ES-I3 (cell line): ENCODE data around the gene CCNT2.
A peak's percentile ranks its signal among the peaks of the same experiment; 100 is the strongest.
"Not testable (repeated sequence)": the region's sequence is repeated elsewhere in the genome, so short reads cannot be mapped to it uniquely, and the experiment has no call there.

Experiments used
- H3K36me3 ChIP-seq: 2 replicates; pipeline ENCODE4 v1.6.1; 2013; ENCODE audit warnings: mild to moderate bottlenecking, low read length, control low read depth, moderate library complexity; ENCODE audit not compliant: insufficient read depth
- H3K4me1 ChIP-seq: 2 replicates; pipeline ENCODE4 v1.6.1; 2013; ENCODE audit warnings: mild to moderate bottlenecking, control low read depth, low read length; ENCODE audit not compliant: insufficient read depth
- H3K9ac ChIP-seq: 2 replicates; pipeline ENCODE4 v1.6.1; 2013; ENCODE audit warnings: low read depth, mild to moderate bottlenecking, low read length, moderate library complexity
- H3K9me3 ChIP-seq: 2 replicates; pipeline ENCODE4 v1.6.1; 2013; ENCODE audit warnings: mild to moderate bottlenecking, low read length, moderate library complexity; ENCODE audit not compliant: control insufficient read depth, insufficient read depth

CCNT2 gene

DNA sequence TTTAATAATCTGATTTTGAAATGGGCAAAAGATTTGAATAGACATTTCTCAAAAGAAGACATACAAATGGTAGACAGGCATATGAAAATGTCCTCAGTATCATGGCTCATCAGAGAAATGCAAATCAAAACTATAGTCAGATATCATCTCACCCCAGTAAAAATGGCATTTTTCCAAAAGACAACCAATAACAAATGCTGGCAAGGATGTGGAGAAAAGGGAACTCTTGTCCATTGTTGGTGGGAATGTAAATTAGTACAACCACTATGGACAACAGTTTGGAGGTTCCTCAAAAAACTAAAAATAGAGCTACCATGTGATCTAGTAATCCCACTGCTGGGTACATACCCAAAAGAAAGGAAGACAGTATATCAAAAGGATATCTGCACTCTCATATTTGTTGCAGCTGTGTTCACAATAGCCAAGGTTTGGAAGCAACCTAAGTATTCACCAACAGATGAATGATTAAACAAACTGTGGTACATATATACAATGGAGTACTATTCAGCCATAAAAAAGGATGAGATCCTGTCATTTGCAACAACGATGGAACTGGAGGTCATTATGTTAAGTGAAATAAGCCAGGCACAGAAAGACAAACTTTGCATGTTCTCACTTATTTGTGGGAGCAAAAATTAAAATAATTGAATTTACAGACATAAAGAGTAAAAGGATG lies 11.0 kb upstream of the CCNT2 start:
- not testable (repeated sequence) for H3K4me1 ChIP-seq, H3K9me3 ChIP-seq, H3K36me3 ChIP-seq, H3K9ac ChIP-seq

GRCh38 chr2:134910763-134911399 lies 7.7 kb upstream of the CCNT2 start:
- Histone ChIP-seq H3K9me3 (no peaks in the 10 kb centered on the region), H3K9ac (no peak overlapping the region), H3K4me1 (no peaks in the 10 kb centered on the region), H3K36me3 (no peaks in the 10 kb centered on the region)

GRCh38 chr2:134911400-134911785 lies 7.2 kb upstream of the CCNT2 start:
- Histone ChIP-seq H3K9ac (no peak overlapping the region), H3K4me1 (no peaks in the 10 kb centered on the region), H3K36me3 (no peaks in the 10 kb centered on the region), H3K9me3 (no peaks in the 10 kb centered on the region)

DNA sequence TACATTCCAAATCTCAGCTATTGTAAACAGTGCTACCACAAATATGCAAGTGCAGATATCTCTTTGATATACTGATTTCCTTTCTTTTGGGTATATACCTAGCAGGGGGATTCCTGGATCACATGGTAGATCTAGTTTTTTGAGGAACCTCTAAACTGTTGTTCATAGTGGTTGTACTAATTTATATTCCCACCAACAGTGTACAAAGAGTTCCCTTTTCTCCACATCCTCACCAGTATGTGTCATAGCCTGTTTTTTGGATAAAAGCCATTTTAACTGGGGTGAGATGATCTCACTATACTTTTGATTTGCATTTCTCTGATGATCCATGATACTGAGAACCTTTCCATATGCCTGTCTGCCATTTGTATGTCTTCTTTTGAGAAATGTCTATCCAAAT lies 6.3 kb upstream of the CCNT2 start:
- H3K9ac ChIP-seq: no peak overlapping the region
- no peaks in the 10 kb centered on the region; the same call in 1 of the 2 replicates for H3K4me1 ChIP-seq
- H3K36me3 ChIP-seq: no peaks in the 10 kb centered on the region
- H3K9me3 ChIP-seq: no peaks in the 10 kb centered on the region

DNA sequence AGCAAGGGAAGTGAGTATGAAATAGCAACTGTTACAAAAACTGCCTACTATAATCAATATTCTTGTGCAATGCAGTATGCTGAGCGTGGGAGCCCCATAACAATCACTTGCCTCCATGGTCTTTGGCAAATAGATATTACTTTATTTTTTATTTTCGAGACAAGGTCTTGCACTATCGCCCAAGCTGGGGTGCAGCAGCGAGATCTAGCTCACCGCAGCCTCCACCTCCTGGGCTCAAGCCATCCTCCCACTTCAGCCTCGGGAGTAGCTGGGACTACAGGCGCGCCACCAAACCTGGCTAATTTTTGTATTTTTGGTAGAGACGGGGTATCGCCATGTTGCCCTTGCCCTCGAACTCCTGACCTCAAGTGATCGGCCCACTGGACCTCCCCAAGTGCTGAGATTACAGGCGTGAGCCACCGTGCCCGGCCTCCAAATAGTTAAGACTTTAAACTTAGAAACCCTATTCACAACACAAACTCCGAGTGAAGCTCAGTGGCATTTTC lies 1.2 kb upstream of the CCNT2 start:
- Histone ChIP-seq H3K4me1 (no peaks in the 10 kb centered on the region; the same call in 1 of the 2 replicates), H3K36me3 (no peaks in the 10 kb centered on the region), H3K9me3 (no peaks in the 10 kb centered on the region), H3K9ac (peak overlapping the region; percentile 99)

GRCh38 chr2:134917888-134918525 lies 615 bp upstream of the CCNT2 start:
- Histone ChIP-seq H3K4me1 (no peaks in the 10 kb centered on the region; the same call in 1 of the 2 replicates), H3K36me3 (no peaks in the 10 kb centered on the region), H3K9ac (peak overlapping the region; percentile 99), H3K9me3 (no peaks in the 10 kb centered on the region)

DNA sequence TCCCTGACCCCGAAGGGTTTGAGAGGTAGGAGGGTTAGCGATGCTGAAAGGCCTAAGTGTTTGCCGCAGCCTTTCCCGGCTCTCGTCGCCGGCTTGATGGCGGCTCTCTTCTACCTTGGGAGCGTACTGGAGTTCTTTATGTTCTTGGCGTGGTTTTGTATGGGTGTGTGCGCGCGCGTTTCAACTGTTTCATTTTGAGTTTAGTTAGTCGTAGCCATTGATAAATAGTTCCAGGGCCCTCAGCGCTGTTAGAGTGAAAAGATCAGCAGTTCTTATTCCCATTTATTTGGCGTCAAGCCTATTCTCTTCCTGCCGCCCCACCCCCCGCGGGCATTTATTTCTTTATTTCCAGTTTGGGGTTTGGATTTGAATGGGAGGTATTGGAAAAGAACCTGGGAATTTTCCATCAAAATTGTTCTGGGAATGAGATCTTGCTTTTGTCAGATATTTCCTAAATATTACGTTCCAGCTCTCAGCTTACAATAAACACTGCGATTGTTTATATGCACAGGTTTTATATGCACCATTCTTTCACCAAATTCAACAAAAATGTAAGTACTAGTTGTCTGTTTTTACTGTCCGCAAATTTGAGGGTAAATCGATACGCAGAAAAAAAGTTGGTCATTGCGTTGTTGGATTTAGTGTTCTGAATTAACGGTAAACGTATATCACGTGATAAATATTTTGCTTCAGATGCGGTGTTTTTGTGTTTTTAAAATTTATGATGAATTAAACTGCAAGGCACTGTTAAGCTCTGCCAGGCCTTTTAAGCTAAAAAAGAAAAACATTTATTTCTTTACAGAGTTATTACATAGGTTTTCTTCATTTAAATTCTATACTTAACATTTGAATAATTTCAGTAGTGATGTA lies 954 bp downstream of the CCNT2 start:
- Histone ChIP-seq H3K9ac (peak overlapping the region; percentile 99), H3K9me3 (no peaks in the 10 kb centered on the region), H3K4me1 (no peaks in the 10 kb centered on the region; the same call in 1 of the 2 replicates), H3K36me3 (no peaks in the 10 kb centered on the region; the same call in 1 of the 2 replicates)

DNA sequence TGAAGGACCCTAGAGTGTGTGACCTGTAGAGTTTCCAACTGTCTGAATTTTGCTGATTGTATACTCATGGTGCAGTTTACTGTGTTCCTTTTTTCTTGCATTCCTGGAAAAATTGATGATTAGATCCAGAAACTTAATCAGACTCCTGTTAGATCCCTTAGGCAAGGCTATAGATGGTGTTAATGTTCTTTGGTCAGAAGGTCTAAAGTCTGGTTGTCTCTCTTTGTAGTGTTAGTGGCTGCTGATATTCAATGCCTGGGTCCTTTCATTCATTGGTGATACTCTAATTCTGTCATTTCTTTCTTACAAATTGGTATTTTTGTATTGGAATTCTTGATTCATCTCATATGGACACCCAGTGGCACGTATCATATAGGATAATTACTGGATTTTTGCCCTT lies 6.3 kb downstream of the CCNT2 start:
- H3K4me1 ChIP-seq: peaks cover 5% of the 10 kb centered on the region
- no peaks in the 10 kb centered on the region for H3K9me3 ChIP-seq
- no peak overlapping the region for H3K9ac ChIP-seq
- no peaks in the 10 kb centered on the region; the same call in 1 of the 2 replicates for H3K36me3 ChIP-seq

DNA sequence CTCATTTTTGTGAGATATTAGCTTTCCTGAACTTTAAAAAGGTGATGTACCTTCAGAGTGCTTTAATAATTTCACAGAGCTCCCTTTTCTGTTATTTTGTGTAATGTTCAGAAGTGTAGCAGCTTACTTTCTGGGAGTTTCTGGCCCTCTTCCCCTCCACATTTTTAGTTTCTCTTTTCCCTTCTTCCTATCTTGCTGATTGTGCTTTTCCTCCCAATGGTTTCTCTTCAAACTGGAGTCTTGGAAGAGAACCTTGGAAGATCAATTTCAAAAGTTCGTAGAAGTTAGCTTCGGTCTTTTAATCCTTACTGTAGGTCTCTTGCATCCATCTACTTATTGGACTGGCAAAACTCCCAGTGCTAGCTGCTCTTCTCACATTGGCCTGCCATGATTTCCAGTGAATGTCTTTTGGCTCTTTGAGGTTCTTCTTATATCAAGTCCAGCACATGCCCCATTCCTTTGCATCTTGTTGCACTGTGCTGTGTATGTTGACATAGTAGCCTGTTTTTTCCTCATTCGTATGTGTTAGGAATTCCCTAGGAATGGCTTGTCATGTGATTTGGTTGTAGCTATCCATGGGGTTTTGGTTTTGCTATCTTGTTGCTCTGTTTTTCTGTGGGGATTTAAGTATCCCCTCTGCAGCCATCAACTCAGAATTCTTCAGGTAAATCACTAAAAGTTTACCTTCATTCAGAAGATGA lies 7.8 kb downstream of the CCNT2 start:
- Histone ChIP-seq H3K4me1 (peaks cover 5% of the 10 kb centered on the region), H3K36me3 (no peaks in the 10 kb centered on the region; the same call in 1 of the 2 replicates)

GRCh38 chr2:134927195-134927594 lies 8.6 kb downstream of the CCNT2 start:
- H3K9me3 ChIP-seq: no peaks in the 10 kb centered on the region
- H3K36me3 ChIP-seq: no peaks in the 10 kb centered on the region; the same call in 1 of the 2 replicates
- peaks cover 5% of the 10 kb centered on the region for H3K4me1 ChIP-seq
- H3K9ac ChIP-seq: no peak overlapping the region

More for the DNA sequence above, 7.8 kb downstream of the CCNT2 start:
- no peaks in the 10 kb centered on the region for H3K9me3 ChIP-seq
- no peak overlapping the region for H3K9ac ChIP-seq

- no peaks in the 10 kb centered on the region for H3K4me1 ChIP-seq
- H3K36me3 ChIP-seq: peaks cover 4% of the 10 kb centered on the region
- H3K9me3 ChIP-seq: no peaks in the 10 kb centered on the region
- no peak overlapping the region for H3K9ac ChIP-seq
Measured at GRCh38 chr2:134932864-134933526, 14.4 kb downstream of the CCNT2 start.

GRCh38 chr2:134933732-134934131 lies 15.1 kb downstream of the CCNT2 start:
- no peak overlapping the region for H3K9ac ChIP-seq
- H3K9me3 ChIP-seq: no peaks in the 10 kb centered on the region
- H3K4me1 ChIP-seq: no peaks in the 10 kb centered on the region
- peaks cover 4% of the 10 kb centered on the region for H3K36me3 ChIP-seq

GRCh38 chr2:134934150-134934549 lies 15.5 kb downstream of the CCNT2 start:
- no peaks in the 10 kb centered on the region for H3K4me1 ChIP-seq
- H3K9me3 ChIP-seq: no peaks in the 10 kb centered on the region
- no peak overlapping the region for H3K9ac ChIP-seq
- H3K36me3 ChIP-seq: peaks cover 4% of the 10 kb centered on the region
